PFSK-1 (cell line): ENCODE results near the gene LYPD5.
A peak's percentile ranks its signal among the peaks of the same experiment; 100 is the strongest.

ENCODE experiments used
- POLR2AphosphoS5 ChIP-seq: IDR thresholded peaks from 2 replicates; pipeline ENCODE4 v1.6.1; 2012; ENCODE audit warnings: low read depth, mild to moderate bottlenecking, control low read depth, low read length, moderate library complexity
- SIN3A ChIP-seq: IDR thresholded peaks from 2 replicates; pipeline ENCODE4 v1.6.1; 2012; ENCODE audit warnings: mild to moderate bottlenecking, low read length, moderate library complexity, borderline replicate concordance; ENCODE audit not compliant: insufficient read depth
- TF ChIP-seq, protein P1 (sequence below), 2 experiments: IDR thresholded peaks; 2 replicates each; pipeline versions ENCODE4 v1.6.1 to v1.8.0; 2011 to 2012; ENCODE audit warnings: low read depth in 2 of 2, low read length in 2 of 2, control low read depth in 1 of 2, inconsistent platforms in 1 of 2, mild to moderate bottlenecking in 1 of 2, moderate library complexity in 1 of 2; ENCODE audit not compliant: insufficient read depth in 1 of 2

DNA sequence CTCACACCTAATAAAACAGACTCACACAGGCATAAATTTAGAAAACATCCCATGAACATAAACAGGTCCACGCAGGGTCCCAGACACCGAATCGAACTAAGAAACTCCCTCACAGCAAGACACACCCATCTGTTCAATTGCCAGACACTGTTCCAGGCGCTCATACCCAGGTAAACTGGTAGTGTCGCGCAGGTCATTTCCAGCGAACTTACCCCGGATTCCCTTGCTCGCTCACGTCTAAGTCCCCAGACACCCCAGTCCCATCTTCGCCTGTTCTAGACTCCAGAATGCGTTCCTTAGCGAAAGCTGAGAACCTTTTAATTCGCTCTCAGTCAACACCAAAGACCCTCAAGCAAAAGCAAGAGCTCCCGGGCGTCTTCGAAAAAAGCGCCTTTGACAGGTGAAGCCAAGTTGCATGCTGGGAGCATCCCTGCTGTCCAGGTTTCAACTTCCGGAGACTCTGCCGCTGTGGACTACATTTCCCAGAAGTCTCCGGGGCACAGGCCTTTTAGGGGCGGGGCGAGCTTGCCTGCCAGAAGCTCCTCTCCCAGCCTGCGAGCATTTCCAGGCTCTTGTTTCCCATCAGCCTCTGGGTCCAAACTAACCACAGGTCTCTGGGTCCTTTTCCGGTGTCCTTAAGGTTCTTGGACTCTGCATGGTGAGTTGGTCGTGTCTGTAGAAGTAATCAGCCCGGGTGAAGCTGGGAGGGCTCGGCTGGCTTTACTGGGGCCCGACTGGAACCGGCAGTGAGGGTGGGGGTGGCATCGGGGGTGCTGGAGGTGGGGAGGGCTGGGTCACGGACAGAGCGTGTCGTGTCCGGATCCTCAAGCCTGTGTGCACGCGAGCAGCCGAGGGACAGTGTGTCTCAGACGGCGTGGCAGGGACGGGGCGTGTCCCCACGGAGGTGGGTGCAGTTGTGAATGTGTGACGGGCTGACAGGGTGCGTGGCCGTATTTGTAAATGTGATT is 24.8 kb upstream of the LYPD5 start, which contains the start of gene ZNF283:
- TF ChIP-seq SIN3A (no peak), POLR2AphosphoS5 (peak; percentile 79; the same call in 1 of the 2 replicates)
- TF ChIP-seq, protein P1, sequence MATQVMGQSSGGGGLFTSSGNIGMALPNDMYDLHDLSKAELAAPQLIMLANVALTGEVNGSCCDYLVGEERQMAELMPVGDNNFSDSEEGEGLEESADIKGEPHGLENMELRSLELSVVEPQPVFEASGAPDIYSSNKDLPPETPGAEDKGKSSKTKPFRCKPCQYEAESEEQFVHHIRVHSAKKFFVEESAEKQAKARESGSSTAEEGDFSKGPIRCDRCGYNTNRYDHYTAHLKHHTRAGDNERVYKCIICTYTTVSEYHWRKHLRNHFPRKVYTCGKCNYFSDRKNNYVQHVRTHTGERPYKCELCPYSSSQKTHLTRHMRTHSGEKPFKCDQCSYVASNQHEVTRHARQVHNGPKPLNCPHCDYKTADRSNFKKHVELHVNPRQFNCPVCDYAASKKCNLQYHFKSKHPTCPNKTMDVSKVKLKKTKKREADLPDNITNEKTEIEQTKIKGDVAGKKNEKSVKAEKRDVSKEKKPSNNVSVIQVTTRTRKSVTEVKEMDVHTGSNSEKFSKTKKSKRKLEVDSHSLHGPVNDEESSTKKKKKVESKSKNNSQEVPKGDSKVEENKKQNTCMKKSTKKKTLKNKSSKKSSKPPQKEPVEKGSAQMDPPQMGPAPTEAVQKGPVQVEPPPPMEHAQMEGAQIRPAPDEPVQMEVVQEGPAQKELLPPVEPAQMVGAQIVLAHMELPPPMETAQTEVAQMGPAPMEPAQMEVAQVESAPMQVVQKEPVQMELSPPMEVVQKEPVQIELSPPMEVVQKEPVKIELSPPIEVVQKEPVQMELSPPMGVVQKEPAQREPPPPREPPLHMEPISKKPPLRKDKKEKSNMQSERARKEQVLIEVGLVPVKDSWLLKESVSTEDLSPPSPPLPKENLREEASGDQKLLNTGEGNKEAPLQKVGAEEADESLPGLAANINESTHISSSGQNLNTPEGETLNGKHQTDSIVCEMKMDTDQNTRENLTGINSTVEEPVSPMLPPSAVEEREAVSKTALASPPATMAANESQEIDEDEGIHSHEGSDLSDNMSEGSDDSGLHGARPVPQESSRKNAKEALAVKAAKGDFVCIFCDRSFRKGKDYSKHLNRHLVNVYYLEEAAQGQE (IDR thresholded peaks at IDR 0.05; ENCODE audit: insufficient read depth in 1 of 2, low read depth in 2 of 2, low read length in 2 of 2), result no peak
